Measurements from ENCODE around the gene ROPN1L. TPM values are rescaled to one million over a fixed set of nuclear protein-coding genes. Genes with fewer than 3 reads are reported as not detected.

The ROPN1L gene
- total RNA-seq, 2 donors from 2014 or later: 34.9 TPM; not detected in 1

DNA sequence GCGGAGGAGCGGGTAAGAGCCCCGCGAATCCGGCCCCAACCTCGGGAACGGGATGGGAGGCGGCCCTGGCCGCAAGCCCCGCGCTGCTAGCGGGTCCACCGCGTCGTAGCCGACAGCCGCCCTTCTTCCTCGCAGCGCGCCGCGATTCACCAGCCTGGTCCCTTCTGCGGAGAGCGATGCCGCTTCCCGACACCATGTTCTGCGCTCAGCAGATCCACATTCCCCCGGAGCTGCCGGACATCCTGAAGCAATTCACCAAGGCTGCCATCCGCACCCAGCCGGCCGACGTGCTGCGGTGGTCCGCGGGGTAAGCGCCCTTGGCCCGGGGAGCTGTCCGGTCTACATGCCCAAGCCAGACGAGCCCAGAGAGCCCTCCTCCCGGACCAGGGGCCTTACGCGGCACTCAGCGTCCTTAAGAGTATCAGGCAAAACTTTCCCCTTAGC lies 335 bp downstream of the ROPN1L start:
- Histone ChIP-seq H3K27ac (peak overlapping the region; percentile 61 to 78), H3K27me3 (replicated peaks; ENCODE audit: insufficient read depth) (no peaks in the 10 kb centered on the region), H3K4me1 (replicated peaks) (no peaks in the 10 kb centered on the region), H3K9me3 (no peaks in the 10 kb centered on the region), H3K4me3 (peak overlapping the region; percentile 47 to 54), H3K36me3 (no peaks in the 10 kb centered on the region)
- 1% methylated on average over 44 of the region's 44 CpGs for WGBS
- DNase-seq (ENCODE audit: low spot score): no peak
- intact Hi-C loops (cut with DNase I): loop anchor here (5.0 kb wide), 1 partner anchor 160 kb away; no protein-coding TSS in a partner anchor
- no peak for TF ChIP-seq CTCF (IDR thresholded peaks at IDR 0.05)
- no peak for TF ChIP-seq POLR2AphosphoS5 (IDR thresholded peaks at IDR 0.05)
- no peak for TF ChIP-seq POLR2A (IDR thresholded peaks at IDR 0.05)

- Histone ChIP-seq H3K4me3 (peak overlapping the region in 1 of 2 donors; percentile 54), H3K9me3 (no peaks in the 10 kb centered on the region), H3K27ac (no peak overlapping the region), H3K4me1 (replicated peaks) (no peaks in the 10 kb centered on the region), H3K27me3 (replicated peaks; ENCODE audit: insufficient read depth) (no peaks in the 10 kb centered on the region), H3K36me3 (no peaks in the 10 kb centered on the region)
- no peak for DNase-seq (ENCODE audit: low spot score)
- TF ChIP-seq CTCF (IDR thresholded peaks at IDR 0.05) (no peak), POLR2AphosphoS5 (IDR thresholded peaks at IDR 0.05) (no peak), POLR2A (IDR thresholded peaks at IDR 0.05) (no peak)
- intact Hi-C loops (cut with DNase I): loop anchor here (5.0 kb wide), 1 partner anchor 160 kb away; no protein-coding TSS in a partner anchor
- 17% methylated on average over 4 of the region's 4 CpGs for WGBS
These were observed 897 bp downstream of the ROPN1L start for GRCh38 chr5:10442576-10442975.

DNA sequence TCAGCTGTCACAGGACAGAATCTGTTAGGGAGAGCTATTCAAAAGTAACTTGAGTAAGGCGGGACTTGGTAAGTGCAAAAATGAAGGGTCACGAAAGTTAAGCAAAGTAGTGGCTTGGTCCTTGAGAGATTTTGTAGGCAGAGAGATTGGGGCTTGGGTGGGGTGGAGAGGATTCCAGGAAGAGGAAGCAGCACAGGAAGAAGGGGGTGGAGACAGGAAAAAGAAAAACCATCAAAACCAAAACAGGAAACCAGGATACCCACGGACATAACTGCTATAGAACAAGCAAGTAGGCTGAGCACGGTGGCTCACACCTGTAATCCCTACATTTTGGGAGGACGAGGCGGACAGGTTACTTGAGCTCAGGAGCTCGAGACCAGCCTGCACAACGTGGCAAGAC lies 3.7 kb downstream of the ROPN1L start:
- no peaks in the 10 kb centered on the region for H3K36me3 ChIP-seq
- DNase-seq (ENCODE audit: low spot score): no peak
- intact Hi-C loops (cut with DNase I): no loop called here
- H3K27me3 ChIP-seq (replicated peaks; ENCODE audit: insufficient read depth): no peaks in the 10 kb centered on the region
- H3K9me3 ChIP-seq: no peaks in the 10 kb centered on the region
- 71% methylated on average over 8 of the region's 8 CpGs for WGBS
- TF ChIP-seq POLR2AphosphoS5 (IDR thresholded peaks at IDR 0.05) (no peak), CTCF (IDR thresholded peaks at IDR 0.05) (no peak), POLR2A (IDR thresholded peaks at IDR 0.05) (no peak)
- H3K4me1 ChIP-seq (replicated peaks): no peaks in the 10 kb centered on the region
- no peak overlapping the region for H3K4me3 ChIP-seq
- no peak overlapping the region for H3K27ac ChIP-seq

GRCh38 chr5:10446490-10446889 lies 4.8 kb downstream of the ROPN1L start:
- no peaks in the 10 kb centered on the region for H3K4me1 ChIP-seq (replicated peaks)
- intact Hi-C loops (cut with DNase I): no loop called here
- H3K9me3 ChIP-seq: no peaks in the 10 kb centered on the region
- H3K27me3 ChIP-seq (replicated peaks; ENCODE audit: insufficient read depth): no peaks in the 10 kb centered on the region
- TF ChIP-seq POLR2AphosphoS5 (IDR thresholded peaks at IDR 0.05): no peak
- TF ChIP-seq CTCF (IDR thresholded peaks at IDR 0.05): no peak
- TF ChIP-seq POLR2A (IDR thresholded peaks at IDR 0.05): no peak
- H3K27ac ChIP-seq: no peak overlapping the region
- 73% methylated on average over 7 of the region's 7 CpGs for WGBS
- no peaks in the 10 kb centered on the region for H3K36me3 ChIP-seq
- DNase-seq (ENCODE audit: low spot score): no peak
- no peak overlapping the region for H3K4me3 ChIP-seq

- H3K36me3 ChIP-seq: no peaks in the 10 kb centered on the region
- no peak for TF ChIP-seq CTCF (IDR thresholded peaks at IDR 0.05)
- TF ChIP-seq POLR2A (IDR thresholded peaks at IDR 0.05): no peak
- TF ChIP-seq POLR2AphosphoS5 (IDR thresholded peaks at IDR 0.05): no peak
- no peaks in the 10 kb centered on the region for H3K27me3 ChIP-seq (replicated peaks; ENCODE audit: insufficient read depth)
- DNase-seq (ENCODE audit: low spot score): no peak
- intact Hi-C loops (cut with DNase I): no loop called here
- WGBS: 91% methylated on average over 4 of the region's 4 CpGs
- H3K27ac ChIP-seq: no peak overlapping the region
- H3K4me1 ChIP-seq (replicated peaks): no peaks in the 10 kb centered on the region
- no peak overlapping the region for H3K4me3 ChIP-seq
- H3K9me3 ChIP-seq: no peaks in the 10 kb centered on the region
These were observed 5.4 kb downstream of the ROPN1L start for GRCh38 chr5:10447041-10447440.
